Mucosa of stomach (tissue), 1 donor: ENCODE data around the gene ACTRT2.

Experiments
- H3K27me3 ChIP-seq: one replicate; pipeline ENCODE4 v1.7.0; 2013; ENCODE audit warnings: mild to moderate bottlenecking, low read length; ENCODE audit not compliant: control insufficient read depth, insufficient read depth
- H3K36me3 ChIP-seq: one replicate; pipeline ENCODE4 v1.7.0; 2013; ENCODE audit warnings: low read length; ENCODE audit not compliant: control insufficient read depth, insufficient read depth
- H3K4me1 ChIP-seq: one replicate; pipeline ENCODE4 v1.7.0; 2013; ENCODE audit warnings: mild to moderate bottlenecking, low read length; ENCODE audit not compliant: control insufficient read depth, insufficient read depth
- H3K4me3 ChIP-seq: one replicate; pipeline ENCODE4 v1.7.0; 2013; ENCODE audit warnings: low read length
- H3K9ac ChIP-seq: one replicate; pipeline ENCODE4 v1.7.0; 2013; ENCODE audit warnings: mild to moderate bottlenecking, low read length, moderate library complexity
- H3K9me3 ChIP-seq: one replicate; pipeline ENCODE4 v1.7.0; 2013; ENCODE audit warnings: mild to moderate bottlenecking, low read length, moderate library complexity; ENCODE audit not compliant: control insufficient read depth
- donor health status: Pancreatic carcinoma.

ACTRT2 gene

DNA sequence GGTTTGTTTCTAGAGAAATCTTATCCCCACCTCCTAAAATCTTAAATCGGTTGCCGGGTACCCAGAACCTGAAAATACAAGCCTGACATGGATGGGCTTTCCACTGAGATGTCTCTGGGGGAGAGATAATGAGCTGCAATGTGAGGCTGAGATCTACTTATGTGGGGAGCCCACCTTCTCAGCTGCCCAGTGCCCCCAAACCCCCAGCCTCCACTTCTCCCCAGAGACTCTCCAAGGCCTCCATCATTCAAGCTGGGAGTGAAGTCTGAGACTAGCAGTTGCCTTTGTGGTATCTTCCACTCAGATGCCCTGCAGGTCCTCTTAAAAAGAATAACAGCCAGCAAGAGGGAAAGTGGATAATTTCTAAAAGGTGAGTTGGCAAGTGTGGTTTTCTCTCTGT, 11.7 kb upstream of the ACTRT2 start:
- H3K27me3 ChIP-seq = peaks cover 28% of the 10 kb centered on the region

DNA sequence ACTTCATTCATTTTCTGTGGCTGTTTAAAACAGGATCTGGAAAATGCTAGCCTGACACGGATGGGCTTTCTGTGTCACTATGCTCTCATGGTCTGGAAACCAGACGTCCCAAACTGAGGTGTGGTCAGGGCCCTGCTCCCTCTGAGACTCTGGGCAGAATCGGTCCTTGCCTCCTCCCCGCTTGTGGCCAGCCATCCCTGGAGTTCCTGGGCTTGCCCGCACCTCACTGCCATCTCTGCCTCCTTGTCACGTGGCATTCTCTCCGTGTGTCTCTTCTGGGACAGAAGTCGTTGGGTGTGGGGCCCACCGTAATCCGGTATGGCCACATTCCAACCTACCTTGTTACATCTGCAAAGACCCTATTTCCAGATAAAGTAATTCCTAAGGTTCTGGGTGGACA, 10.1 kb upstream of the ACTRT2 start:
- Histone ChIP-seq H3K27me3 (peaks cover 30% of the 10 kb centered on the region), H3K4me3 (no peak overlapping the region), H3K36me3 (no peaks in the 10 kb centered on the region), H3K4me1 (peaks cover 11% of the 10 kb centered on the region), H3K9ac (no peak overlapping the region), H3K9me3 (no peaks in the 10 kb centered on the region)

More for the DNA sequence above, 11.7 kb upstream of the ACTRT2 start:
- Histone ChIP-seq H3K4me3 (no peak overlapping the region), H3K9ac (no peak overlapping the region), H3K36me3 (no peaks in the 10 kb centered on the region), H3K9me3 (no peaks in the 10 kb centered on the region), H3K4me1 (peaks cover 11% of the 10 kb centered on the region)

DNA sequence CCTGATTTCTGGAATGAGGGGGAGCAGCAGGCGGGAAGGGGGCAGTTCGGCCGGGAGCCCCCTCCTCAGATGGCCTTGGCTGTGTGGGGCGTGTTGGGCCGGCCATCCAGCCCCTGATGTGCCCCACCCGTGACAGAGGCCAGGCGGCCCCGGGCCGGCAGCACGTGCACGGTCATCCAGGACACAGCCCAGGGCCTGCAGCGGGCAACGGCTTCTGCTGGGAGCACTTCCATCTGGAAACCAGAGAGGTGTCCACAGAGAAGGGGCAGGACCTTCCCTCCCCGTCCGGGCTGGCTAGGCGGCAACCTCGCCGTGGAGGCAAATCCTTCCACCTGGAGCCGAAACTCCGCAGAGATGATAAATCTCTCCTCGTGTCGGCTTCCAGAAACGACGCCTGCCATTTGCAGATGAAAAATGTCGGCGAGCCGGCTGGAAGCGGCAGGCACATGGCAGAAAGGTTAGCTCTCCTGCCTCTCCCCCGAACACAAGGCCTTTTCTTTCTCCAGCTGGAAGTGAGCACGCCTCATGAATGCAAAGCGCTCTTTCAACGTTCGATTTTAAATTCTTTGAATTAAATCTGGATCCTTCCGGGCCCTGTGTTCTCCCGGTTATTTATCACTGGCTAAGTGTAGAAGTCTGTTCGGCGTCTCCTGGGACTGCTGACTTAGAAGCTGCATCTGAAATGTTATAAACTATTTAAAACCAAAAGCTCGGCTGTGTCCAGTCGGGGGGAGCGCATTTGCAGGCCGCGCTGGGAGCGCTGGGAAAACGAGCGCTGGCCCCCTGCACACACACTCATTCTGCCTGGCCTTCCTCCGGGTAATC, 9.4 kb upstream of the ACTRT2 start:
- Histone ChIP-seq H3K4me1 (peaks cover 11% of the 10 kb centered on the region), H3K4me3 (no peak overlapping the region), H3K27me3 (peaks cover 30% of the 10 kb centered on the region), H3K36me3 (no peaks in the 10 kb centered on the region), H3K9me3 (no peaks in the 10 kb centered on the region), H3K9ac (no peak overlapping the region)

DNA sequence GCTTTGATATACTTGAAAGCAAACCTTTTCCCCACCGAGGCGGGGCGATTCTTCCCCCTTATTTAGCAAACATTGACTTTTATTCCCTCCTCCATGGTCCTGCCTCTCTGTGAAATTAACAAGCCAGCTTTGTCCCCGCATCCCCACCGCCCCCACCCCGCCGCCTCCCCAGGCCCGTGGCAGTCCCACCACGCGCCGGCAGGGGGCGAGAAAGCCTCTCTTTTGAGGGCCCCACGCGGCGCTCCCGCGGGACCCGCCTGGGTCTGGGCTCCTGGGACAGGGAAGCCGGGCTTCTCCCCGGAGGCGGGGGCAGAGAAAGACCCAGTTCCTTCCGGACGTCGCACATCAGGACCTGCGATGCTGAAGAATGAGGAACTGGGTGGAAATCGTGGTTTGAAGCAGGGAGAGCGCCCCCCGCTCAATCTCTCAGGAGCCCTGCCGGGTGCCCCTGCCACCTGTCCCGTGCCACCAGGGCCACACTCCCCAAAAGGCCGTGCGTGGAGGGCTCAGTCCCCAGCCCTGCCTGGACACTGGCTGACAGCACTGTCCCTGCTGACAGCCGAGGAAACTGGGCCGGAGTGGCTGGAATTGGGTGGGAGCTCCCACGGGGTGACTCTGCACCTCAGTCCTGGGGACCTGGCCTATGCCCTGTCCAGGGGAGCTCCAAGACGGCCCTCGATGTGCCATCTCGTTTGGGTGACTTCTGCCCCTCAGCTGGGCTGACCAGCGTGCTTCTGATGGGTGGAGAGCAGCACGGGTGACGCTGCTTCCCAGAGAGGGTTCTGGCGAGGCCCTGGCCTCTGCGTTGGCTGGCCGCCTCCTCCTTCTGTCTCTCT, 8.6 kb upstream of the ACTRT2 start:
- no peaks in the 10 kb centered on the region for H3K36me3 ChIP-seq
- no peaks in the 10 kb centered on the region for H3K9me3 ChIP-seq
- H3K9ac ChIP-seq = no peak overlapping the region
- peaks cover 36% of the 10 kb centered on the region for H3K27me3 ChIP-seq
- H3K4me3 ChIP-seq = no peak overlapping the region
- peaks cover 11% of the 10 kb centered on the region for H3K4me1 ChIP-seq

DNA sequence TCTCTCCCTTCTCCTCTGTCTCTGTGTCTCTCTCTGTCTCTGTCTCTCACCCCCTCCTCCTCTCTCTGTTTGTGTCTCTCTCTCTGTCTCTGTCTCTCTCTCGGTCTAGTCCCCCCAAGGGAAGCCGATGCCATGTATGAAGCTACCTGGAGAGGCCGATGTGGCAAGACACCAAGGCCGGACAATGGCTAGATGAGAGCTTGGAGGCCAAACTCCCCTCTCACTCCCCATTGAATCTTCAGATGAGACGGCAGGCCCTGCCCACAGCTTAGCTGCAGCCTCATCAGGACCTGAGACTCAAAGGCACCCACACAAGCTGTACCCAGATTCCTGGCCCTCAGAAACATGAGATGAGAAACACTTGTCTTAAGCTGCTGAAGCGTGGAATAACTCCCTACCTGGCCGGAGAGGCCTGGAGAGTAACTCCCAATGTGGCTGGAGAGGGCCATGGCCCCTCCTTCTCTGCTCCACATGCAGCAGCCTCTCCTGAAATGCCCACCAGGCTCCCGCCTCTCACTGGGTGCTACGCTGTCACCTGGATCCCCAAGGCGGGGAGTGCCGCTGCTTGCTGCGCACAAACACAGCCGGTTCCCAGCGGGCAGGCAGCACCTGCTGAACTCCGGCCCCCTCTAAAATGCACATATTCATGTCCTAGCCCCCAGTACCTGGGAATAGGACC, 7.8 kb upstream of the ACTRT2 start:
- no peaks in the 10 kb centered on the region for H3K9me3 ChIP-seq
- no peak overlapping the region for H3K4me3 ChIP-seq
- peaks cover 11% of the 10 kb centered on the region for H3K4me1 ChIP-seq
- no peaks in the 10 kb centered on the region for H3K36me3 ChIP-seq
- H3K9ac ChIP-seq = no peak overlapping the region
- H3K27me3 ChIP-seq = peaks cover 37% of the 10 kb centered on the region

DNA sequence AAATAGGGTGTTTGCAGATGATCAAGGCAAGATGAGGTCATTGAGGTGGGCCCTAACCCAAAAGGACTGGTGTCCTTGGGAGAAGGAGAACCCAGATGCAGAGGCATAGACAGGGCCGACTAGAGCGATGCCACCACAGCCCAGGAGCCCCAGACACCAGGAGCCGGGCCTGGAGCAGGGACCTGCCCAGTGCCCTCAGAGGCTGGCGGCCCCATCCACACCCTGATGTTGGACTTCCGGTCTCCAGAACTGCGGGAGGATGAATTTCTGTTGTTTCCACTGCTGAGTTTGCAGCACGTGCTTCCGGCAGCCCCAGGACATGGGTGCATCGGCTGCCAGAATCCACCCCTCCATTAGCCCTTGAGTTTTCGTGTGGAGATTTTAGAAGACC, 7.2 kb upstream of the ACTRT2 start:
- Histone ChIP-seq H3K4me3 (no peak overlapping the region), H3K9me3 (no peaks in the 10 kb centered on the region), H3K4me1 (peaks cover 11% of the 10 kb centered on the region), H3K9ac (no peak overlapping the region), H3K36me3 (no peaks in the 10 kb centered on the region), H3K27me3 (peaks cover 37% of the 10 kb centered on the region)

DNA sequence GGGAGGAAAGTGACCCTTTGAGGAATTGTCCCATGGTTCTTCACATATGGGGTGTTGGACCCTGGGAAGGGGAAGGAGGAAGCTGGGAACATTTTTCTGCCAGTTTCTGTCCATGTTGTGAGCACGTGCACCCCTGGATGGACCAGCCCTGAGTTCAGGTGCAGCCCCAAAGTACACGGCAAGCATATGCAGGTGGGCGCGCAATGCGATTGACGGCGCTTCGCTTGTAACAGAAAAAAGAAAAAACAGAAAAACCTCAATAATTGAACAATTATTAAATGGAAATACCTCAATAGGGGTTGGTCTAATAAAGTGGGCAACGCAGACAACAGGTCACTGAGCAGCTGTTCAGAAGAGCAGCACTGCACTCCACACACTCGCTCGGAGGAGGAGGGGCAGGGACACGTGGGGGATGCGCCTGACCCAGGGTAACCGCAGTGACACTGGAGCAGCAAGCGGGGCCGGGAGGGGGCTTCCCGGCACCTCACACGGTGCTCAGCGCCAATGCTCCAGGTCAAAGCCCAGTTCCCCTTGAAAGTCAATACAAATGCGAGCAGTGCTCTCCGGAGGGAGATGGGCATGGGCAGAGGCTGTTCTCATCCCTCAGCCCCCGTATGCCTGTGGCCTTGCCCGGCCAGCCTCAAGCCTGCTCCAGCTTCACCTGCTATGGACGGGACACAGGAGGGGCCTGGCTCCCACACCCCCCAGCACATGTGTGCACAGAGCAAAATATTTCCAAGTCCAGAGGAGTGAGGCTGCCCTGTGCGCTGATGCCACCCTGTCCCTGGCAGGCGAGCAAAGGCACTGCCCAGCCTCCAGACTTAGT, 6.6 kb upstream of the ACTRT2 start:
- no peaks in the 10 kb centered on the region for H3K9me3 ChIP-seq
- H3K4me3 ChIP-seq = no peak overlapping the region
- no peaks in the 10 kb centered on the region for H3K36me3 ChIP-seq
- peaks cover 11% of the 10 kb centered on the region for H3K4me1 ChIP-seq
- peaks cover 37% of the 10 kb centered on the region for H3K27me3 ChIP-seq
- H3K9ac ChIP-seq = no peak overlapping the region

DNA sequence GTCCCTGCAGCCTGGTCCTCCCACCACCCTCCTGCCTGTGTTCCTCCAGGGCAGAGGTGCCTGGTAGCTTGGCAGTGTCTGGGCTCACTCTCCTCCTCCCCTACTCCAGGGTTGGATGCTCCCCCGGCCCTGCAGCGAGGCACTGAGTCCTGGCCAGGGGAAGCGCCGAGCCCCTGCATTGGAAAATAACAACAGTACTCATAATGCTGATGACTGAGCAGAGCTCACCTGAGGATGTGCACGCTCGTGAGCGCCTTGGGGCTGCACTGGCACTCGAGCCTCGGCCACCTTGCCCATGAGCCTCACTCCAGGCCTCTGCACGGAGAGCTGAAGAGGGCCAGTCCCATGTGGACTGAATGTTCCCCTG, 6.0 kb upstream of the ACTRT2 start:
- no peak overlapping the region for H3K4me3 ChIP-seq
- no peaks in the 10 kb centered on the region for H3K36me3 ChIP-seq
- peaks cover 11% of the 10 kb centered on the region for H3K4me1 ChIP-seq
- no peaks in the 10 kb centered on the region for H3K9me3 ChIP-seq
- H3K9ac ChIP-seq = no peak overlapping the region
- H3K27me3 ChIP-seq = peaks cover 37% of the 10 kb centered on the region

DNA sequence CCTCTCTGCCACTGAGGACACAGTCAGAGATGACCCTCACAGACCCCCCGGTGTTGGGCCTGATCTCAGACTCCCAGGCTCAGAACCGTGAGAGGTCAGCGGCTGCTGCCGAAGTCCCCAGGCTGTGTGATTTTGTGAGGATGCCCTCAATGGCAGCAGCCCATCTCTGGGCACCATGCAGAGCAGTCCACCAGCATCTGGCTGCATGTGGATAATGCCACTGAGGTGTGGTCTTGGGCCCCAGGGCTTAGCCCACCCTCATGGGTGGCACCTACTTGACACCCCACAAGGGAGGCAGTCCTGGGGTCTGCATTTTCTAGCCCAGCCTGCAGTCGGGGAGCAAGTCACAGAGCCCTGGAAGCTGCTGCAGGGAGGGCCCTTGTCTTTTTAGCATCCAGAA, 5.5 kb upstream of the ACTRT2 start:
- H3K9ac ChIP-seq = no peak overlapping the region
- H3K4me1 ChIP-seq = peaks cover 11% of the 10 kb centered on the region
- no peaks in the 10 kb centered on the region for H3K9me3 ChIP-seq
- H3K36me3 ChIP-seq = no peaks in the 10 kb centered on the region
- peaks cover 39% of the 10 kb centered on the region for H3K27me3 ChIP-seq
- no peak overlapping the region for H3K4me3 ChIP-seq

DNA sequence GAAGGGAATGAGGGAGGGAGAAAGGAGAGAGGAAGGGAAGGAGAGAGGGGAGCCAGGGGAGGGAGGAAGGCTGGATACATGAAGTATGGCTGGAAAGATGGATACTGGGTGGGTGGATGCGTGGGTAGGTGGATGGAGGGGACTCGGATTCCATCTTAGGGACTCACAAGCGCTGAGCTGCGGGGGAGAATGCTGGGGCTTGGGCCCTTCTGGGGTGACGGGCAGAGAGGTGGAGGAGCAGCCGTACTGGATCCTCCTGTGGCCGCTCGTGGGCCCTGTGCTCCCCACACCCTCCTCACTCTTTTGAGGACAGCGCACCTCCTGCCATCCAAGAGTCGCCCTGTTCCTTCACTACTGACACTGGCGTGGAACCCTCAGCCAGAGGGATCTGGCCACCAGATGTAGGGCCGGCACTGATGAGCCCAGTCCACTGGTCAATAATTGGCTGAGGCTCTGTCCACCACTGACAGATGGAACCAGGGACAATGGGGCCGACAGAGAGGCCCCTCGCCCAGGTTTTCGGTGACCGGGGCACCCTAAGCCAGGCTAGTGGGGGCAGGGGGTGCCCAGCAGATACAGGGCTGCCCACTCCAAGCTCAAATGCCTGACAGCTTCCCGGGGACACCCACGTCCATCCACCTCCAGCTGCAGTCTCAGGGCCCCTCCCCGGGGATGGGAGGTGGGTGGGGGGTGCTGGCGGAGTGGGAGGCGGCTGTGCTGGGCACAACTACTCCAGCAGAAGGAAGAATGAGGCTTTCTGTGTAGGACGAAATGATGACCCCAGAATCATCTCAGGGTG, 4.4 kb upstream of the ACTRT2 start:
- Histone ChIP-seq H3K27me3 (peaks cover 36% of the 10 kb centered on the region), H3K4me3 (no peak overlapping the region), H3K9me3 (no peaks in the 10 kb centered on the region), H3K4me1 (peaks cover 11% of the 10 kb centered on the region), H3K9ac (no peak overlapping the region), H3K36me3 (no peaks in the 10 kb centered on the region)
